HCT116 (cell line): ENCODE measurements around the gene KAT14.

ENCODE experiments used
- CTCF ChIP-seq, 3 experiments: fragments of 200-600 bp in 1 of 3; sonication (generic) in 1 of 3; IDR thresholded peaks in 2 of 3; conservative IDR thresholded peaks in 1 of 3; 2 replicates each; pipeline ENCODE4 v1.5.1; 2012 to 2017; ENCODE audit warnings: low read depth in 2 of 3, low read length in 2 of 3, antibody characterized with exemption in 1 of 3, borderline replicate concordance in 1 of 3, control low read depth in 1 of 3, mild to moderate bottlenecking in 1 of 3, mixed read lengths in 1 of 3, mixed run types in 1 of 3, moderate library complexity in 1 of 3; ENCODE audit not compliant: insufficient read depth in 1 of 3
- EGR1 ChIP-seq: IDR thresholded peaks from 2 replicates; pipeline ENCODE4 v1.6.1; 2012; ENCODE audit warnings: low read depth
- EZH2phosphoT487 ChIP-seq: fragments of 200-600 bp; IDR thresholded peaks from 2 replicates; pipeline ENCODE4 v1.6.1; 2018; ENCODE audit warnings: antibody characterized with exemption, borderline replicate concordance
- POLR2A ChIP-seq: IDR thresholded peaks from 2 replicates; pipeline ENCODE4 v1.7.0; 2011; ENCODE audit warnings: borderline replicate concordance; ENCODE audit not compliant: insufficient read depth, insufficient read length; ENCODE audit errors: extremely low read depth
- POLR2AphosphoS5 ChIP-seq: IDR thresholded peaks from 2 replicates; pipeline ENCODE4 v1.6.1; 2011; ENCODE audit warnings: mild to moderate bottlenecking, low read depth, low read length, moderate library complexity
- RAD21 ChIP-seq: IDR thresholded peaks from 2 replicates; pipeline ENCODE4 v1.6.1; 2012; ENCODE audit warnings: low read depth, mild to moderate bottlenecking
- REST ChIP-seq: IDR thresholded peaks from 2 replicates; pipeline ENCODE4 v1.6.1; 2012; ENCODE audit warnings: low read depth
- YY1 ChIP-seq: IDR thresholded peaks from 2 replicates; pipeline ENCODE4 v1.6.1; 2011; ENCODE audit warnings: low read length, low read depth, moderate library complexity, mild to moderate bottlenecking; ENCODE audit not compliant: insufficient replicate concordance; ENCODE audit errors: extremely low read depth
- ZBTB33 ChIP-seq: IDR thresholded peaks from 2 replicates; pipeline ENCODE4 v1.6.1; 2011; ENCODE audit warnings: mild to moderate bottlenecking, low read length, moderate library complexity; ENCODE audit not compliant: insufficient replicate concordance; ENCODE audit errors: extremely low read depth
- ZNF274 ChIP-seq: fragments of 200-500 bp; sonication (Bioruptor generic); IDR thresholded peaks from 2 replicates; pipeline ENCODE4 v1.6.1; 2014; ENCODE audit warnings: mild to moderate bottlenecking, low read depth, low read length, inconsistent platforms

GRCh38 chr20:18108326-18108725 lies 29.3 kb upstream of the KAT14 start:
- TF ChIP-seq CTCF (IDR thresholded peaks at IDR 0.05 in 2 of 3, conservative IDR thresholded peaks at IDR 0.05 in 1 of 3; ENCODE audit: borderline replicate concordance in 1 of 3, insufficient read depth in 1 of 3, low read depth in 2 of 3, low read length in 2 of 3): no peak
- TF ChIP-seq POLR2A: no peak
- no peak for TF ChIP-seq YY1
- TF ChIP-seq REST: no peak
- TF ChIP-seq POLR2AphosphoS5: no peak
- no peak for TF ChIP-seq EGR1
- no peak for TF ChIP-seq ZNF274
- no peak for TF ChIP-seq ZBTB33
- no peak for TF ChIP-seq EZH2phosphoT487
- TF ChIP-seq RAD21: no peak
